COLO829 (cell line): ENCODE data around the gene HOXB6.
A peak's percentile ranks its signal among the peaks of the same experiment; 100 is the strongest.

ENCODE experiments used
- DNase-seq: peaks from one replicate; pipeline ENCODE4 v3.0.0; 2012; ENCODE audit warnings: low spot score

HOXB6 gene

DNA sequence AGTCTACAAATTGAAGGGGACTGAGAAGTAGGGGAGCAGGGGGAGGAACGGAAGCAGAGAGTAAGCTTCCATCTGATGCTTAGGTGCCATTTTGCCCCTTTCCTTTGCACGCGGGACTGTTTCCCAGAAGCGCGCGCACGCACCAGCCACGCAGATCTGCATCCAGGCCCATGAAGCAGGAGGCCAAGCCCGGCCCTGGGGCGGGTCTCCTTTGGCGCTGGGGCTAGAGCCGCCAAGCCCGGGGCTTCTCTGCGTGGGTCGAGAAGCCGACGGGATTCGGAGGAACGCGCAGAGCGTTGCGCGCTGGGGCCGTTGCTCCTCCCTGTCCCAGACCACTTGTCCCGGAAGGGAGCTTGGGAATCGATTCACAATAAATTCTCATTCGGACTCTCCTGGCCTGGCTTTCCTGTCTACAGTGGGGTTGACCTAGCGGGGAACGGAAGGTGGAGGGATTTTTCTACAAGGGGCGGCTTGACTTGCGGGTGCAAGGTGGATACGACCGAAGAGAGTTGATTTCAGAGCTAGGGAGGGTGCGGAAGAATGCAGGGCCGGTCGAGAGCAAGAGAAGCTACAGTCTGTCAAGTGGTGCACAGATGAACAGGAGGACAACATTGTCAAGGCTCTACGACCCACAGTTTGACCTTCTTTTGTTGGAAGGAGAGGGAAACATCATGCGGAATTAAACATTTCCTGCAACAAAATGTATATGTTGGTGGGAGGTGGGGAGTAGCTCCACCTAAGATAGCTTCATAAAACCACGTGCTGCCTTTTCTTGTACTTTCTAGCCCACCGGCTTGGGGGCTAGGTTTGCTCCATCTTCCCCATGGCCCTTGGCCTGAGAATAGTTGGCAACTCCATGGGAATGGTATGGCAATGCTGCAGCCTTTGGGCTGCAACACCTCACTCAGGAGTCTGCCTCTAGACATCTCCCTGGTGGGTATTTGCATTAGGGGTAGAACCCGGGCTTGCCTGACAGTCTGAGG, 16.9 kb upstream of the HOXB6 start:
- no peak for DNase-seq

DNA sequence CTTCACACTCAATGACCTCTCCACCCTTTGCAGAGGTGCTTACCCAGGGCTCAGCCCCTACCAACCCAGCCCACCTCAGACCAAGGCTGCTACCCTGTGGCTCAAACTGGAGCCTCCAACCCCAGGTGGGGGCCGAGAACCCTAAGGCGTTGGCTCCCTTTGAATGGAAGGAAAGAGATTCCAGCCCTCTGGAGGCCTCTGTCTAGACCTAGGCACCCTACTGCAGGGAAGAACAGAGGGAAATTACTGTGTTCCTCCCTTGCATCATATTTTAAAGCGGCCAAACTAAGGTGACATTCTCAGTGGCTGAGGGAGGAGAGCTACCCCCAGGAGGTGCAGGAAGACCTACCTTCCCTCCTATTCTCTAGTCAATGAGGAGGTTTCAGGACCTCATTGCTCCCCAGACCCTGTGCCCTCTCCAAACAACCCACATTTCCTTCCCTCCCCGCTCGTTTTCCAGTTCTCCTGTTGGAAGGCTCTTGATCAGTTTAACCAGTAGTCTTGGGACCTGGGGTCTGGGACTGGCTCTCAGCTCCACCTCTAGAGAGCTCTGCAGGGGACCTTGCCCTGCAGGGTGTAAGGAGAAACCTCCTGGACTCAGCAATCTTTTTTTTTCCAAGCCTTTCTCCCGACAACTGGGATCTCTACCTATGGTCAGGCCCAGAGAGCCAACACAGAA, 15.8 kb upstream of the HOXB6 start:
- no peak for DNase-seq

DNA sequence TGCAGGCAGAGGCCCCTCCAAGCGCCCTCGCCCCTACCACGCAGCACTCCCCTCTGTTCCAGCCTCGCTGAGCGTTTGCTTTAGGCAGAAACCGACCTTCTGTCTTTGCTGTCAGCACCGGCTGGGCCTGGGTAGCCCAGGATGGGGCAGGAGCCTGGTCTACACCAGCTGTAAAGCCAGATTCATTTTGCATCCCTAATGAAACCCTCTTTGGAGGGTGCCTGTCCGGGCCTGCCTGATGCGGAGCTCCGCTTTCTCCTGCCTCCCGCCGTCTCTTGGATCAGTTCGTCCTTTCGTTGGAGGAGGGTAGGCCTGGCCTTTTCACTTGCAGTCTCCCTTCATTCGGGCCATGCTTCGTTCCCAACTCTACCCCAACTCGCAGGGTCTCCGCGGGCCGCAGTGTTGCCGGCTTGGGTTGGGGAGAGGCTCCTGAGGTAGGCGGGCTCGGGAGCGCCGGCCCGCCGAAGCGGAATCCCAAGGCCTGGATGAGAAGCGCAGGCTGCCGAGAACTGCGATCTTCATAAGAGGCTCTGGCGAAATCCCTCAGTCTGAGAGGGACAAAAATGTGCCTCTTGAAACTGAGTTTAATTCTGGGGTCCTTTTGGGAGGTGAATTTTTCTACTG, 15.2 kb upstream of the HOXB6 start:
- no peak for DNase-seq

DNA sequence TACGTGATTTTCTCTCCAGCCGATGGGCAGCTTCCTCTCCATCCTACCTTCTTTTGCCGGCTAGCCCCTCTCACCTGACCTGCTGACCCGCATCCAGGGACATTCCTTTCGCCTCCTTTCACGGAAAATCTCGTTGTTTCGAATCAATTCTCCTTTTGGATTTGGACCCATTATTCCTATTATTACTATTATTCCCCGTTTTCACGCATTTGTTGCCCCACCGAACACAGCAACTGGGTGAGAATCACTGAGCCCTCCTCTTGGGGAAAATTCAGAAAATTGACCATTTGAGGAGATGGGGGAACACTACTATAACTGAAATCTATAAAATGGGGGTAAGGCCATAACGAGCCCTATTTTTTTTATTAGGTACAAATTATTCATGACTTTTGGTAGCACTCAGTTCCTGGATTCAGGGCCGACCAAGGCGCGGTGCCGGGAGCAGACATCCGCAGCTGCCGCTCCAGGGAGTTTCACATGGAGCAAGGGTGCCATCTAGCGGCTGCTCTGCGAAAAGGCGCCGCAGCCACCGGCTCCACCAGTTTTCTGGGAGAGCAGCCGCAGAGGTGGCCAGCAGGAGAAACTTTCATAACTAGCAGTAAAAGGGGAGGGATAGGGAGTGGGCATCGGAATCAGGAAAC, 13.6 kb upstream of the HOXB6 start:
- DNase-seq = peak; percentile 96

DNA sequence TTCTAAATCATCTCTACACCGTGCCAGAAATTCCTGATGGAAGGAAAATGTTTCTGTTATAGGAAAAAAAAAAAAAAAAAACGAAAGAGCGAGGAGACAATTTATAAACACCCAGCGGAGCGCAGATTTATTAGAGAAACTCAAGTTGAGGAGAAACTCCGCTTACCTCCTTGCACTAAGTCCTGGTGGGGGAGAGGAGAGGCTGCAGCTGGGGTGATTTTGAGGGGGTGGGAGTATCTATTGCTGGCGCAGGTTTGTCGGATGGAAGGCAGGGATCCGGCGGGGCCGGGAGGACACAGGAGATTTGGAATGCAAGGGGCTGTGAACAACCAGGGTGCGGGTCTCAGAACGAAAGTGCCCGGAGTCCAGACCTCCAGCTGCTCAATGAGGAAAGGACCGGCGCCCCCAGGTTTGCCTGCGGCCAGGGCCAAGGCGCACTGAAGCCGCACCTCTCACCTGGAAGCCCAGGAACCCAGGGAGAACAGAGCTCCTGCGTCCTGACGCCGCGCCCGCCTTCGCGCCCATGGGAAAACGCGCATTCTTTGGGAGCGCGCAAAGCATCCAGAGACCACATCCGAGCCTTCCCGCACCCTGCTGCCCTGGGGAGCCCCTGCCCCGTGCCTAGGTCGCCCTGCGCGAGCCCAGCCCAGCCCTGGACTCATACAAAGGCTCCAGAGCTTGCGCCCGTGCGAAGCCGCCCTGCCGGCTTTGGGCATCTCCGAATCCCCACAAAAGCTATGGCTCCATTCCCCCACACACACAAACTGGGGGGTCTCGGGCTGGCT, 12.9 kb upstream of the HOXB6 start:
- no peak for DNase-seq

DNA sequence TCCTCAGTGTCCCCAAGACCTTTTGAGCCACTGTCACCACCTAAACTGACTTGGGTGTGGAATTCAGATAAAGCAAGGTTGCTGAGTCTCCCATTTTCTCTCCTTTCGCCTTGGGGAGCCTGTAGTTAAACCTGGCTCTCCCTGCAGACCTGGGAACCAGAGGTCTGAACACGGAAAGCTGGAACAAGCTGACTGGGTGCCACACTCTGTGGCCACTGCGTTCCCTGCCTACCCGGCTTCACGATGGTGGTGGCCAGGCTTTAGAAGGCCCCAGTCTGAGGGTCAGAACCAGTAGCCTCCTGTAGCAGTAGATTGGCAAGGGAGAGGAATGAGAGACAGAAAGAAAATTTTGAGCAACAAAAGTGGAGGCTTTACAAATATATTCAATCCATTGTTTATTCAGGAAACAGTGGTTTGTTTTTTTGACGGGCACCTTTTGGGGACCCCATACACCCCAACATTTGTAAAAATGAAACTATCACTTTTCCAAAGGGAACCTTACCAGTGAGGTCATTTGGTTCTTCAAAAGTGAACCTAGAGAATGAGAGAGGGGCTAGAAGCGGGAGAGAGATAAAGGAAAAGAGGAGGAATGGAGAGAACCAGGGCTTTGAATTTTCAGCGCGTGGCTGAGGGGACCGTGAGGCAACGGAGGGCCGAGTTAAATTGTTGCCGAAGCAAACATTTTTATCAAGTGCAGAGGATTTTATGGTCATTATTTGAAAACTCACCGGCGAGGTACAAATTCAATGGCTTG, 12.1 kb upstream of the HOXB6 start:
- no peak for DNase-seq

DNA sequence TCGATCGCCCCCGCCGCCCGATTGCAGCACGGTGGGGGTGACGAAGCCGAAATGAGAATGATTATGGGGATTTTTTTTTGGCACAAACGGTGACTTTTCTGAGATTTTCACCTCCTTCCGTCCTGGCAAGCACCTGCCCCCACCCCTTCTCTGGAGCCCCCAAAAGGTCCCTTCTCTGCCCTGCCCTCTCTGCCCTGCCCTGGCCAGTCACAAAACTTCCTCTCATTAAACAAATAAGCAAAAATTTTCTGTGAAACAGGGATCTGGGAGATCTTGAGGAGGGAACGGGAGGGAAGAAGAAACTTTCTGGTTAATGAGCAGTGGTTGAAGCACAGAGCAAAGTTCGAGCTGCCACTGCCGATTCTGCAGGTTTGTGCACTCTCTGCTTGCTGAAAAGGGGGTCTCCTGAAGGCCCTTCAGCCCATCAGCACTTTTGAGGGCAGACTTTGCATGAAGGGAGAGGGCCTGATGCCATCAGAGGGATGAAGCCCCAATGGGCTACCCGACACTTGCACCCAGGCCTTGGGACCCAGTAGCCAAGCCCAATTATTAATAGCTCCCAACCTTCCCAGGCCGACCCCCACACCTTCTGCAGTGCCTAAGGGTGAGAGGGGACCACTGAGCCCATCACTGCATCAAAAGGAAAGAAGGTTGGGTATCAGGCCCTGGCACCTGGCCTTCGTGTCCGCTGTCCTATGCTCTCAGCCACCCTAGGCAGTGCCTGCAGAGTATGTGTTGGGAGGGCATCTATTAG, 11.4 kb upstream of the HOXB6 start:
- no peak for DNase-seq

DNA sequence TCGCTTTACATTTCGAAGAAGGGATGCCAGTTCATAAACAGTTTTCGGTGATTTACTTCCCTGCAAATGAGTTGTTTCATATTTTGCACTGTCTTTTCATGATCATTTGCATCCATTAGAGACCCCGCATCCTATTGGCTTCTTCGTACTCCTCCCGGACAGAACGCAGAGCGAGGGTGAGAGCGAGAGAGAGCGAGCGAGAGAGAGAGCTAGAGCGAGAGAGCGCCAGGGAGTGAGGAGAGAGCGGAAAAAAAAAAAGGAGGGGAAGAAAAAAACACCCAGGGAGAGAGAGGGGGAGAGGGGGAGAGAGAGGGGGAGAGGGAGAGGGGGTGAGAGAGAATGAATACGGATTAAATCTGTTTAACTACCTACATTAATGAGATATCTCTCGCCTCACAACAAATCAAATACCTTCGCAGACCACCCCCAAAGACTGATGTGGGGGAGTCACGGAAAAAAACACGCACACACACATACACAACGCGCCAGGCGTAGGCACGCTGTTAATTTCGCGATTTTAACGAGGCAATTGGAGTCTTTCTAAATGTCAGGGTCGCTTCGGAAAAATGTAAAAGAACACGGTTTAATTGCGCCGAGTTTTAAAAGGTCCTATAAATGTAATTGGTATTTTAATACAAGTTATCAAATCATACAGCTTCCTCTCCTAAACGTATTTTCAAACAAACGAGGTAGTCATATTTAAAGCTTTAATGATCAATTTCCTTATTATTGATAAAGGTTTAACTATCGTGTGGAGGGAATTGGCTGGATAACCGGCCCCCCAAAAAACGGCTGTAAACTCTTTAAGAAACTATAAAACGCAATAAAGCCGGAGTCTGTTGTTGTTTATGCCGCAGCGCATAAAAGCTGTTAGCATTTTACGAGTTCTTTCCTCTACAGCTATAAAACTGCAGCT, 10.5 kb upstream of the HOXB6 start, which contains the start of gene HOXB8:
Gene HOXB8 (minus strand): TSS at position 246 of the 916 bp plus-strand sequence. CDS start 588 bp downstream, outside the sequence.
- DNase-seq = no peak

DNA sequence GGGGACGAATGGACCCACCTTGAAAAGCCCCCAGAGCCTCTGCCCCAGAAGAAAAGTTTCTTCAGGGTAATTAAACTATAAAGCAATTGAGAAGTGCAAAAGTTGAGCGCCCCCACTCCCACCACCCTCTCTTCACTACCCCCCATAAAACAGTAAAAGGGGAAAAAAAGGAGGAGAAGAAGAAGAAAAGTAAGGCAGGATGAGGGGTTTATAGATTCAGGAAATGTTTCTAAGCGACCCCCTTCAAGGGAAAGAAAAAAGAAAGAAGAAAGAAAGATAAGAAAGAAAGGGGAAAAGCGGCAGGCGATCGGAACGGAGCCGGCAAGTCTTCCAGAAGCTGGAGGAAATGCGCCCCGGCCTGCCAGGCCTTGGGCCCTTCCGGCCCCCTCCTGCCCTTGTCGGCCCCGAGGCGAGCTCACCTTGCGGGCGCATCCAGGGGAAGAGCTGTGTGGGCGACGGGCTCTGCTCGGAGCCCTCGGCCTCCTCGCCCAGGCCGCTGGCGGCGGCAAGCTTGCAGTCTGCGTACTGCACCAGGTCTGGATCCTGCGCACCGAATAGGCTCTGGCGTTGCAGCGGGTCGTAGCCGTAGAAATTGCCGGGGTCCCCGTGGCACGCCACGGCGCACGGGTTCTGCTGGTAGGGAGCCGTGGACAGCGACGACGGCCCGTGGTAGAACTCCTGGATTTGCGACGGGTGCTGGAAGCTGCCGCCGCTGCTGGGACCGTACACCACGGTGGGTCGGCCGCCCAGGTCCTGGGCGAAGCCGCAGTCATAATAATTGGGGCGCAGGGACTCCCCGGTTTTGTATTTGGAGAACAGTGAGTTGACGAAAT, 9.3 kb upstream of the HOXB6 start:
- DNase-seq = no peak

DNA sequence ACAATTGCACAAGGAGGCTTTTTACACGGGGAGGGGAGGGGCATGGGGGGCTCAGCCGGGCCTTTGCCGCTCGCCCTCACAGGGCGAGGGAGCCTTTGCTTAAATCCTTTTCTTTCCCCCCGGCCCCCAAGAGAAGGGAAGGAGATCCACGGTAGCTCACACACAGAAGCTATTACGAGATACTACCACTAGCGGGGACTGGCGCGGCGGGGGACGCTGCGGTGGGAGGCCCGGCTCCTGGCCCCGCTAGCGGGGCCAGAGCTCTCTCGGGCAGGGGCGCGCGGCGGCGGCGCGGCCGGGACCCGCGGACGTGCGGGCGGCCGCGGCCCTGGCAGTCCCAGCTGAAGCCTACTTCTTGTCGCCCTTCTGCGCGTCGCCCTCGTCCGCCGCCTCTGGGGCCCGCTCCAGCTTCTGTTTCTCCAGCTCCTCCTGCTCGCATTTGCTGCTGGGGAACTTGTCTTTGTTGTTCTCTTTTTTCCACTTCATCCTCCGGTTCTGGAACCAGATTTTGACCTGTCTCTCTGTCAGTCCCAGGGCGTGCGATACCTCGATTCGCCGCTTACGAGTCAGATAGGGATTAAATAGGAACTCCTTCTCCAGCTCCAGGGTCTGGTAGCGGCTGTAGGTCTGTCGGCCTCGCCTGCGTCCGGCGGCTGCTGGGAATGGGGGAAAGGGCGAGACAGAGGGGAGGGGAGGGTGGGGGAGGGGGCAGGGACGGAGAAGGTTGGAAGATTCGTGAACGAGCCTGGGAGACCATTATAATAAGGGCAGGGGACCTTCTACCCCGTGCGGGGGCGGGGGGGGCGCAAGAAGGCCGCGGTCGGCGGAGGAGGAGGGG, 8.3 kb upstream of the HOXB6 start:
- DNase-seq = no peak

DNA sequence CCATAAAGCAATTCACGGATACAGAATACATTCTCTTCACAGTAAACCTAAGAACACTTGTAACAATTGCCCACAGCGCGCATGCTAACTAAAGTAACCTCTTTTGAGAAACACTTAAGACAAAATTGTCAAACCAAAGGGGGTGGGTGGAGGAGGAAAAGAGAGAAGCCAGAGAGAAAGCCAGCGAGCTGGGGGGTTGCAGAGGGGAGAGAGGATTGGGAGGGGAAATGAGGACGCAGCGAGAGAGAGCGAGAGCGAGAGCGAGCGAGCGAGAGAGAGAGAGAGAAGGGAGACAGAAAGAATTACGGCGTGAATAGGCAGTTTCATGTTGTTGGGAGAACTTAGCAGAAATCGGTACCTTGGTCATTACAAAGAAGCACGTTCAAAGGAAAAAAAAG, 7.7 kb upstream of the HOXB6 start:
- DNase-seq = no peak

DNA sequence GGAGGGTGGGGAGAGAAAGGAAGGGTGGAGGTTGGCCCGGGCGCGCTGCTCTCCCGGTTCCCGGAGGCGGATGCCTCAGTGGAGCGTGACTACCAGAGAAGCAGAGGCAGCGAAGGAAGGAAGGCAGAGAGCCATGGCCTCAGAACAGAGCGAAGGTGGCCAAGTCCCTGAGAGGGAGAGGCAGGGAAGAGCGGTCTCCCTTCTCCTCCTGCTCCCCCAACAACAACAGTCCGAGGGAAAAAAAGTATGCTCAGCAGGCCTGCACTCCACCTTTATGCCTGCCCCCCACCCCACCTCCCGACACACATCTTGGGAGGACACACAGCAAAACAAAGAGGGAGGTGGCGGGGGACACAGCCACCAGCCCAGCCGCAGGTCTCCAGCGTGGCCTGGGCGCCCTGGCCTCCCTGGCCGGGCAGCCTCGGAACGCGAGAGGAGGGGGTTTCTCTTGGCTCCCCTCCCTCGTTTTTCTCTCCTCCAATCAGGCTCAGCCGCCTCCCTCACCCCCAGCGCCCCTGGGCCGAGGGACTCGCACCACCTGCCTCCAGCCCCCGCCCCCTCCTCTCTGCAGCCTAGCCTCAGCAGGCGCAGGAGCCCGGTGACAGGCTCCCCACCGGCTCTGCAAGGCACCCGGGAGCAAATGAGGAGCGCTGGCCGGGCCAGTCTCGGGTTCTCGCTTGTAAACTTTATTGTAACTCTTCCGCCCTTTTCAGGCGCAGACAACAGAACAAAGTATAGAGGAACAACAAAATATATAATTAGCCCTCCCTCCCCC, 7.1 kb upstream of the HOXB6 start:
- no peak for DNase-seq

DNA sequence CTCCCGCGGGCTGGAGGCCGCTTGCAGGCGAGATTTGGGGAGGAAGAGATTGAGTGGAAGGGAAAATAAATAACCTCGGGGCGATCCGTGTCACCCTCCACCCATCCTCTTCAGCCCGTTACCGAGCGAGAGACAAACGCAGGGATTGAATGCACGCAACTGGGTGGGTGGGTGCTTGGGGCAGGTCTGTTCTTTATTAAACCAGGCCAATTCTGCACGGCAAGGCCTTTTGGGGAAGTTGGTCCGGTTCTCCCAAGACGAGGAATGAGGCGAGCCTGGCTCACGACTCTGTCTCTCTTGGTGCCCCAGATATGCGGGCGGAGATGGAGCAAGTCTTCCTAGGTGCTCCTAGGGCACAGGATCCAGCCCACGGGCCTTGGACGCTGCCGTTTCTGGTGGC, 6.4 kb upstream of the HOXB6 start:
- DNase-seq = no peak

DNA sequence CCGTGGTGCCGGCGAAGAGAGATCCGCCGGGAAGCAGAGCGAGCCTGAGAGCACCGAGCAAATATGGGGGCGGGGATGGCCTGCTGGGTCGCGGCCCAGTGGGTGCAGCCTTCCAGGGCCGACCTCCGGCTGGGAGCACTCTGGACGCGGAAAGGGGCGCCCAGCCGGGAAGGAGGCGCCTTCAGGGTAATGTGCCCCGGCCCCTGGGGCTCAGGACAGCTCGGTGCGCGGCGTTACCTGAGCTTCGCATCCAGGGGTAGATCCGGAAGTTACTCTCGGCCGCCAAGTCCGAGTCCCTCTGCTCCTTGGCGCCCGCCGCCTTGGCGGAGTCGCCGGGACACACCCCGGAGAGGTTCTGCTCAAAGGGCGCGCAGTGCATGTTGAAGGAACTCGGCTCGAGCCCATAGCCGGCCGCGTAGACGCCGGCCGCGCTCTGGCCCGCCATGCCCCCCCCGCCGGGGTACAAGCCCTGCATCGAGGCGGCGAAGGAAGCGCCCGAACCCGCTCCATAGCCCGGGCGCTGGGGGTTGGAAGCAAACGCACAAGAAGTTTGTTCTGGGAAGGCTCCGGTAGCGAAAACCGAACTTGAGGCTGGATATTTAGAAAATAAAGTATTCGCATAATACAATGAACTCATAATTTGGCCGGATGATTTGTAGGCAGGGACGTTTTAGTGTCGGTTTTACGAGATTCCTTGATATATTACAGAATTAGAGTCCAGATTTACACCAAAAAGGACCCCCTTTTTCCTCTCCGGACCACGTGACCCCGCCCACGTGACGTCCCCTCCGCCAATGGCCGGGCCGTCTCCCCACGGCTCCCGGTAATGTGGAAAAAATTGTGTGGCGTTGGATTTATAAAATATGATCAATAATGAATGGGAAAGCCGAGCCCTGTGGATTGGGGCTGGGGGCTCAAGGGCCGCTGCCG, 5.8 kb upstream of the HOXB6 start, which contains the start of gene HOXB7:
Gene HOXB7 (minus strand): TSS at position 736 of the 930 bp plus-strand sequence. CDS start 99 bp downstream, at position 637.
- DNase-seq = peak; percentile 78

DNA sequence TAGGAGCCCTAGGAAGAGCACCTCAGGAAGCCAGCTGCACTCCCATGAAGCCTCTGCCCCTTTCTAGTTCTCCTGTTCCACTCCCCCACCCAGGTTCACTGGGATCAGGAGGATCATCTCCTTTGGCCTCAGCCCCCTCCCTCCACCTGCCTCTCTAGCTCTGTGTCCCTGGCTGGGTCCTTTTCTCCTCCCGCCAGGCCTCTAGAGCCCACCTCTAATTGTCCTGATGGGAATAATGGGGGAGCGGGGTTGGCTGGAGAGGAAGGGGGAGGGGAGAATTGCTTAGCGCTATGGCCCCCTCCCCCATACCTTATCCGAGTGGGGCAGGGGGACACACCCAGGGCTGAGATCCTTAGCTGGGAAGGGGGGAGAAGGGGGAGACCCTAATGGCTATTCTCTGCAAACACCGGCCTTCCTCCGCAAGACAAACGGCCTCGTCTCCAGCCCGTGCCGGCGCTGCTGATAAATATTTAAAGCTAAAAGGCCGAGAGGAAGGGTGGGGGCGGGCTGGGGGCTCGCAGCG, 5.0 kb upstream of the HOXB6 start:
- DNase-seq = no peak
